ENCODE measurements around the gene GKN2. TPM values are rescaled to one million over a fixed set of nuclear protein-coding genes. Genes with fewer than 3 reads are reported as not detected.
A peak's percentile ranks its signal among the peaks of the same experiment; 100 is the strongest.
"Not testable (repeated sequence)": the region's sequence is repeated elsewhere in the genome, so short reads cannot be mapped to it uniquely, and the experiment has no call there.

Gene GKN2
- total and polyA plus RNA-seq, 4 donors: 9.1 TPM; not detected in 3

GRCh38 chr2:68901199-68901514 lies 51.5 kb downstream of the GKN2 start:
- Histone ChIP-seq H3K9ac (ENCODE audit: low read depth in 1 of 2, low read length in 2 of 2) (no peak overlapping the region), H3K4me3 (ENCODE audit: low read depth in 1 of 3, low read length in 3 of 3) (no peak overlapping the region), H3K27me3 (ENCODE audit: control insufficient read depth in 4 of 4, insufficient read depth in 4 of 4, low read length in 3 of 4) (peaks cover 0 to 2% (median 0%) of the 10 kb centered on the region in 4 donors), H3K4me1 (ENCODE audit: control insufficient read depth in 4 of 4, insufficient read depth in 4 of 4, low read length in 3 of 4) (no peaks in the 10 kb centered on the region), H3K27ac (ENCODE audit: low read depth in 1 of 2, low read length in 2 of 2) (no peak overlapping the region), H3K36me3 (ENCODE audit: control insufficient read depth in 4 of 4, insufficient read depth in 3 of 4, low read depth in 1 of 4, low read length in 3 of 4) (no peaks in the 10 kb centered on the region), H3K9me3 (ENCODE audit: control insufficient read depth in 4 of 4, low read length in 3 of 4) (peaks cover 0 to 5% (median 0%) of the 10 kb centered on the region in 4 donors)
- TF ChIP-seq YY1 (IDR thresholded peaks at IDR 0.05) (no peak), RAD21 (IDR thresholded peaks at IDR 0.05) (peak; percentile 39 to 59)
- WGBS: 73% methylated on average over 4 of the region's 4 CpGs
- DNase-seq (ENCODE audit: low spot score): no peak

GRCh38 chr2:68900496-68901198 lies 52.0 kb downstream of the GKN2 start:
- Histone ChIP-seq H3K36me3 (ENCODE audit: control insufficient read depth in 4 of 4, insufficient read depth in 3 of 4, low read depth in 1 of 4, low read length in 3 of 4) (no peaks in the 10 kb centered on the region), H3K4me3 (ENCODE audit: low read depth in 1 of 3, low read length in 3 of 3) (no peak overlapping the region), H3K9me3 (ENCODE audit: control insufficient read depth in 4 of 4, low read length in 3 of 4) (peaks cover 0 to 5% (median 0%) of the 10 kb centered on the region in 4 donors), H3K27ac (ENCODE audit: low read depth in 1 of 2, low read length in 2 of 2) (no peak overlapping the region), H3K9ac (ENCODE audit: low read depth in 1 of 2, low read length in 2 of 2) (no peak overlapping the region), H3K27me3 (ENCODE audit: control insufficient read depth in 4 of 4, insufficient read depth in 4 of 4, low read length in 3 of 4) (peaks cover 0 to 2% (median 0%) of the 10 kb centered on the region in 4 donors), H3K4me1 (ENCODE audit: control insufficient read depth in 4 of 4, insufficient read depth in 4 of 4, low read length in 3 of 4) (no peaks in the 10 kb centered on the region)
- 88% methylated on average over 5 of the region's 5 CpGs for WGBS
- DNase-seq (ENCODE audit: low spot score): no peak
- TF ChIP-seq ATF3 (IDR thresholded peaks at IDR 0.05): no peak
- no peak for TF ChIP-seq TAF1 (conservative IDR thresholded peaks at IDR 0.05)
- TF ChIP-seq FOXA1 (IDR thresholded peaks at IDR 0.05): no peak
- TF ChIP-seq MAX (IDR thresholded peaks at IDR 0.05): no peak
- TF ChIP-seq HNF4A (conservative IDR thresholded peaks at IDR 0.05): no peak
- no peak for TF ChIP-seq REST (IDR thresholded peaks at IDR 0.05)
- no peak for TF ChIP-seq NR2F2 (IDR thresholded peaks at IDR 0.05)
- TF ChIP-seq HNF4G (IDR thresholded peaks at IDR 0.05): no peak
- no peak for TF ChIP-seq SP1 (IDR thresholded peaks at IDR 0.05)
- no peak for TF ChIP-seq RAD21 (IDR thresholded peaks at IDR 0.05)
- no peak for TF ChIP-seq ZBTB33 (IDR thresholded peaks at IDR 0.05)
- no peak for TF ChIP-seq EGR1 (IDR thresholded peaks at IDR 0.05; ENCODE audit: low read depth in 2 of 2)
- TF ChIP-seq FOXA2 (IDR thresholded peaks at IDR 0.05): no peak
- no peak for TF ChIP-seq RXRA (IDR thresholded peaks at IDR 0.05)
- no peak for TF ChIP-seq JUND (IDR thresholded peaks at IDR 0.05)

GRCh38 chr2:68895981-68896380 lies 56.7 kb downstream of the GKN2 start:
- H3K36me3 ChIP-seq (ENCODE audit: control insufficient read depth in 4 of 4, insufficient read depth in 3 of 4, low read depth in 1 of 4, low read length in 3 of 4); H3K9me3 ChIP-seq (ENCODE audit: control insufficient read depth in 4 of 4, low read length in 3 of 4); DNase-seq (ENCODE audit: low spot score); H3K27ac ChIP-seq (ENCODE audit: low read depth in 1 of 2, low read length in 2 of 2); H3K9ac ChIP-seq (ENCODE audit: low read depth in 1 of 2, low read length in 2 of 2); H3K4me1 ChIP-seq (ENCODE audit: control insufficient read depth in 4 of 4, insufficient read depth in 4 of 4, low read length in 3 of 4); H3K4me3 ChIP-seq (ENCODE audit: low read depth in 1 of 3, low read length in 3 of 3); H3K27me3 ChIP-seq (ENCODE audit: control insufficient read depth in 4 of 4, insufficient read depth in 4 of 4, low read length in 3 of 4): not testable (repeated sequence)
- 96% methylated on average over 6 of the region's 6 CpGs for WGBS
